PFSK-1 (cell line): ENCODE data around the gene TTC34.

Experiments
- POLR2AphosphoS5 ChIP-seq: IDR thresholded peaks from 2 replicates; pipeline ENCODE4 v1.6.1; 2012; ENCODE audit warnings: low read depth, mild to moderate bottlenecking, control low read depth, low read length, moderate library complexity
- REST ChIP-seq, 2 experiments: IDR thresholded peaks; 2 replicates each; pipeline versions ENCODE4 v1.6.1 to v1.8.0; 2011 to 2012; ENCODE audit warnings: low read depth in 2 of 2, low read length in 2 of 2, control low read depth in 1 of 2, inconsistent platforms in 1 of 2, mild to moderate bottlenecking in 1 of 2, moderate library complexity in 1 of 2; ENCODE audit not compliant: insufficient read depth in 1 of 2
- SIN3A ChIP-seq: IDR thresholded peaks from 2 replicates; pipeline ENCODE4 v1.6.1; 2012; ENCODE audit warnings: mild to moderate bottlenecking, low read length, moderate library complexity, borderline replicate concordance; ENCODE audit not compliant: insufficient read depth
- TAF1 ChIP-seq: IDR thresholded peaks from 2 replicates; pipeline ENCODE4 v1.6.1; 2012; ENCODE audit warnings: low read length, control low read depth, borderline replicate concordance; ENCODE audit not compliant: insufficient read depth

DNA sequence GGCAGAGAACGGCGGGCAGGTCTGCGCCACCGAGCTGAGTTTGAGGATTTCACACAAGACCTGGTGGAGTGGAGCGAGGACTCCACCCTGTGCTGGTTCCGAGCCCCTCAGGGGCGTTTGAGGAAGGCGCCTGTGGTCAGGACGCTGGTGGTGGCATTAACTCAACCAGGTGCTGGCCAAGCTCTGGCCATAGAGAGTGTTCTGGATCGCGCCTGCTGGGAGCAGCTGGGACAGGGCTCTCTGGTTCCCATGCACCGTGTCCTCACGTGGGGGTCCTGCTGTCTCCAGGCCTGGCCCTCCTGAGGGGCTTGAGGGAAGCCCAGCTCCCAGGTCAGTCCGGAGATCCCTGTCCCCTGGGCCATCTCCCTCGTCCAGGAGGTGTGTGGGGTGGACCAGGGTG, 24.8 kb upstream of the TTC34 start:
- TF ChIP-seq REST (IDR thresholded peaks at IDR 0.05; ENCODE audit: insufficient read depth in 1 of 2, low read depth in 2 of 2, low read length in 2 of 2) (no peak), SIN3A (no peak), TAF1 (no peak), POLR2AphosphoS5 (no peak)
